BLaER1 (cell line): Measurements from ENCODE around the gene UBE3D.
"Not testable (repeated sequence)": the region's sequence is repeated elsewhere in the genome, so short reads cannot be mapped to it uniquely, and the experiment has no call there.

ENCODE experiments used
- H3K27ac ChIP-seq: shearing (Covaris generic); formaldehyde crosslinking; 2 replicates; pipeline ENCODE4 v1.8.1; 2022
- H3K27me3 ChIP-seq: shearing (Covaris generic); formaldehyde crosslinking; 2 replicates; pipeline ENCODE4 v1.8.1; 2022
- H3K36me3 ChIP-seq: shearing (Covaris generic); formaldehyde crosslinking; 2 replicates; pipeline ENCODE4 v1.8.1; 2022
- H3K4me1 ChIP-seq: shearing (Covaris generic); formaldehyde crosslinking; 2 replicates; pipeline ENCODE4 v1.8.1; 2022
- H3K4me2 ChIP-seq: shearing (Covaris generic); formaldehyde crosslinking; 2 replicates; pipeline ENCODE4 v1.8.1; 2022
- H3K4me3 ChIP-seq: shearing (Covaris generic); formaldehyde crosslinking; 2 replicates; pipeline ENCODE4 v1.8.1; 2022
- H3K9ac ChIP-seq: shearing (Covaris generic); formaldehyde crosslinking; 2 replicates; pipeline ENCODE4 v1.8.1; 2022
- H3K9me3 ChIP-seq: shearing (Covaris generic); formaldehyde crosslinking; 2 replicates; pipeline ENCODE4 v1.8.1; 2022
- H4K20me1 ChIP-seq: shearing (Covaris generic); formaldehyde crosslinking; 2 replicates; pipeline ENCODE4 v1.8.1; 2022
- Cebpa-rat ChIP-seq: shearing (Covaris generic); IDR thresholded peaks from 2 replicates; pipeline ENCODE4 v1.8.1; 2022

Gene UBE3D

GRCh38 chr6:83019741-83020140 is 45.9 kb downstream of the UBE3D start:
- Histone ChIP-seq H3K4me2 (no peak overlapping the region), H4K20me1 (no peaks in the 10 kb centered on the region), H3K4me3 (no peak overlapping the region), H3K4me1 (no peaks in the 10 kb centered on the region), H3K27ac (no peak overlapping the region), H3K27me3 (no peaks in the 10 kb centered on the region), H3K9ac (no peak overlapping the region), H3K36me3 (0 out of 2 replicates have a peak, but pooled peaks cover 14% of the 10 kb centered on the region), H3K9me3 (no peaks in the 10 kb centered on the region; the same call in 1 of the 2 replicates)
- TF ChIP-seq Cebpa-rat: no peak

DNA sequence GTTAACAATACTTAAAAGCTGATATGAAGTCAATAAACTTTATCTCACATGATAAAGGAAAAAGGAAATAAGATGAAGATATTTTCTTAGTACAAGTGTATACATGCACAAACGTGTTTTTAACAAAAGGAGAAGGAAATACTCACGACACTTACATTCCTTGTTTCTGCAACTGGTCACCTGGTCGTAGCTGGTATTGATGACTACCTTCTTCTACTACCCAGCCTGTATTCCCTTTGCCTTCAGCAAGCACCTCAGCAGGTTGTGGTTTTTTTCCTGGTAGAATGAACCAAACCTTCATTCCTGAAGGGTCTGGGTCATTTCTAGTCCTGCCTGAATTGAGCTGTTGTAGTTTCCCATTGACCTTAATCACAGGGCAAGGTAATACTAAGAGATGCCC is 54.5 kb downstream of the UBE3D start:
- H4K20me1 ChIP-seq, H3K4me1 ChIP-seq, H3K36me3 ChIP-seq, H3K27me3 ChIP-seq, H3K9ac ChIP-seq, H3K27ac ChIP-seq, H3K4me2 ChIP-seq, H3K4me3 ChIP-seq, H3K9me3 ChIP-seq: not testable (repeated sequence)

DNA sequence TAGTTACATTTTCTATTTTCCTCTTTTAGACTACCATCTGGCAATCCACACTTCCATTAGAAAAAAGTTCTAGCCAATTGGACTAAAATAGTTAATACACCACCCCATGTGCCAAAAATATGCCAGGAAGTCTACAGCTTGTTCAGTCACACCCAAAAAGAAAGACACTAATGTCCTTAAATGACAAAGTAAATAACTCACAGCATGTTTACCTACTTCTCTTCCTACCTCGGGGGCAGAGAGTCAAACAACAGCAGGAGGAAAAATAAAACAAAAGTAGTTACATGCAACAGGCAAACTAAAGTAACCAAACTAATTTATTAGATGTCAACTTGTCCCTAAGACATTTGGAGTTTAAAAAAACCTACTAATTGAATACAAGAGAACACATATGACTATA is 57.0 kb downstream of the UBE3D start:
- Histone ChIP-seq H4K20me1 (no peaks in the 10 kb centered on the region), H3K9me3 (no peaks in the 10 kb centered on the region), H3K4me2 (no peak overlapping the region), H3K4me3 (no peak overlapping the region), H3K36me3 (no peaks in the 10 kb centered on the region), H3K4me1 (peaks cover 8% of the 10 kb centered on the region; the same call in 1 of the 2 replicates), H3K27ac (no peak overlapping the region), H3K9ac (no peak overlapping the region), H3K27me3 (no peaks in the 10 kb centered on the region)
- TF ChIP-seq Cebpa-rat: no peak

GRCh38 chr6:83006270-83006905 is 59.3 kb downstream of the UBE3D start:
- no peaks in the 10 kb centered on the region for H3K27me3 ChIP-seq
- H4K20me1 ChIP-seq: no peaks in the 10 kb centered on the region
- H3K9ac ChIP-seq: no peak overlapping the region
- peaks cover 8% of the 10 kb centered on the region; the same call in 1 of the 2 replicates for H3K4me1 ChIP-seq
- no peak overlapping the region for H3K4me2 ChIP-seq
- H3K27ac ChIP-seq: no peak overlapping the region
- TF ChIP-seq Cebpa-rat: no peak
- no peak overlapping the region for H3K4me3 ChIP-seq
- no peaks in the 10 kb centered on the region for H3K9me3 ChIP-seq
- no peaks in the 10 kb centered on the region for H3K36me3 ChIP-seq

DNA sequence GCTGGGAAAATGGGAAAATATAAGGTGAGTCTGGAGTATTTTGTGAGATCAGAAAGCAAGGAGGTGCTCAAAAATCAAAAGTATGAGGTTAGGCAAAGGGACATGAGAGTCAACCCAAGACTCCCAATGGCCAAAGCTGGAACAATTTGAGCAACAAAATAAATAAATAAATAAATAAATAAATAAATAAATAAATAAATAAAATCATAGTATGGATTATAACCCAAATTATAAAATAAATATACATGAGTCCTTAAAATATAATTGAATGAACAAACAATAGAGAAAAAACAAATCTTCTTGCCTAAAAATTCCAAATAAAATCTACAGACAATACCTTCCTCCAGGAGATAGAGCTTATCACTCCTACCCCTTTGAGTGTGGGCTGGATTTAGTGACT is 69.5 kb downstream of the UBE3D start:
- no peaks in the 10 kb centered on the region for H3K27me3 ChIP-seq
- H4K20me1 ChIP-seq: no peaks in the 10 kb centered on the region
- no peak overlapping the region for H3K9ac ChIP-seq
- H3K27ac ChIP-seq: no peak overlapping the region
- no peak for TF ChIP-seq Cebpa-rat
- no peaks in the 10 kb centered on the region for H3K4me1 ChIP-seq
- H3K36me3 ChIP-seq: no peaks in the 10 kb centered on the region
- H3K9me3 ChIP-seq: no peaks in the 10 kb centered on the region
- H3K4me2 ChIP-seq: no peak overlapping the region
- no peak overlapping the region for H3K4me3 ChIP-seq

DNA sequence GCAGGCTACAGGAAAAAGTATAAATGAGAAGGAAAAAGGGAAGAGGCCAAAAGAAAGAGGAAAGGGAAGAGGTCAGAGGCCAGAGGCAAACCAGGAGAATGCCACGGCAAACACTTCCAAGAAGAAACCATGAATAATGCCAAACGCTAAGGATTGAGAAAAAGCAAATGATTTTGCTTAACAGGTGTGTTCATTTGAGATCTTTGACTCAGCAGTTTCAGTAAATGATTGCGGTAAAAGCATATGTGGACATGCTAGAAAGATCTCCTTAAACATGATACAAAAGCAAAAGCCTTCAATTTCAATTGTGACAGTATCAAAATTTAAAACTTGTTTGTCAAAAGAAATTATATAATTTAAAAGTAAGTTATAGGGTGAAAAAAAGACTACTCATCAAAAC is 70.6 kb downstream of the UBE3D start:
- Histone ChIP-seq H3K36me3 (no peaks in the 10 kb centered on the region), H3K4me1 (no peaks in the 10 kb centered on the region), H3K9me3 (no peaks in the 10 kb centered on the region), H3K27me3 (no peaks in the 10 kb centered on the region), H3K27ac (no peak overlapping the region), H4K20me1 (no peaks in the 10 kb centered on the region), H3K4me2 (no peak overlapping the region), H3K4me3 (no peak overlapping the region), H3K9ac (no peak overlapping the region)
- TF ChIP-seq Cebpa-rat: no peak

DNA sequence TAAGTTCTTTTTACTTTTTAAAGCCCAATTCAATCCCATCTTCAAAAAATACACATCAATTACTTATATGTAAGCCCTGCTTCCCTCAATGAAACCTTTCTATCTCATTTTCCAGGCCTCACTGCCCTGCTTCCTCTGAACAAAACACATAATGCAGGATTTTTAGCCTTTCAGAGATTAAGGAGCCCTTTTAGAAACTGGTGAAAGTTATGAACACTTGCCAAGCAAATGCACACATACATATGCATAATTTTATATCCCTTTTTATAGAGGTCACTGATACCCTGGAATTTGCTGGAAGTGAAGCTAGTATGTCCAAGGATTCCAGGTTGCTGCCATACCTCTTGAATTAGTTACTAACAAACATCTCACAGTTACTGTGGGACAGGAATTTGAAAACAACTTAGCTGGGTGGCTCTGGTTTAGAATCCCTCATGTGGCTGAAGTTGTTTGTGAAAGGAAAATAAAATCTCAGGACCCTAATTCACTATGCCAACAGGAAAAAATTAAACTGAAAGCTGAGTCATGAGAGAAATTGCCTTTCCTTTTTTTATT is 75.8 kb downstream of the UBE3D start:
- no peaks in the 10 kb centered on the region for H3K27me3 ChIP-seq
- H3K9ac ChIP-seq: no peak overlapping the region

GRCh38 chr6:82988930-82989351 is 76.7 kb downstream of the UBE3D start:
- Histone ChIP-seq H3K4me3 (no peak overlapping the region), H3K4me2 (no peak overlapping the region), H3K27ac (no peak overlapping the region), H3K4me1 (no peaks in the 10 kb centered on the region), H3K9me3 (no peaks in the 10 kb centered on the region), H4K20me1 (no peaks in the 10 kb centered on the region), H3K27me3 (no peaks in the 10 kb centered on the region), H3K9ac (no peak overlapping the region), H3K36me3 (no peaks in the 10 kb centered on the region)
- TF ChIP-seq Cebpa-rat: no peak

More for the DNA sequence above, 75.8 kb downstream of the UBE3D start:
- H3K9me3 ChIP-seq: no peaks in the 10 kb centered on the region
- no peak overlapping the region for H3K4me3 ChIP-seq
- H3K27ac ChIP-seq: no peak overlapping the region
- no peaks in the 10 kb centered on the region for H3K4me1 ChIP-seq
- no peaks in the 10 kb centered on the region for H3K36me3 ChIP-seq
- TF ChIP-seq Cebpa-rat: no peak
- H4K20me1 ChIP-seq: no peaks in the 10 kb centered on the region
- H3K4me2 ChIP-seq: no peak overlapping the region

DNA sequence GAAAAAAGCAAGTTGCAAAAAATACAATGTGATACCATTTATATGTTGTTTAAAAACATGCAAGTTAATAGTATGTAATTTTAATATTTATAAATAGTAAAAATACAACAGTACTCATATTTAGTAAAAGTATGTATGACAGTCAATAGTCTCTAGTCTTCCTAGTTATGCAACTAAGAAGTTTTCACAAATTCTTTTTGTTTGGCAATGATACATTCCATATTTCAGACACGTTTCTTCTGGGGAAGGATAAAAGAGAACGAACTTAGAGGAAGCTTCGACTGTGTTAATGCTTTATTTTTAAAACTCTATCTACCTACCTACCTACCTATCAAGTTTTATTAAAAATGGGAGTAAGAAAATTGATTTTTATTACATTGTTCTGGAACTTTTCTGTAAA is 77.7 kb downstream of the UBE3D start:
- no peaks in the 10 kb centered on the region for H3K27me3 ChIP-seq
- TF ChIP-seq Cebpa-rat: no peak
- H3K4me2 ChIP-seq: no peak overlapping the region
- H4K20me1 ChIP-seq: no peaks in the 10 kb centered on the region
- H3K27ac ChIP-seq: no peak overlapping the region
- H3K4me3 ChIP-seq: no peak overlapping the region
- H3K9me3 ChIP-seq: no peaks in the 10 kb centered on the region
- no peak overlapping the region for H3K9ac ChIP-seq
- no peaks in the 10 kb centered on the region for H3K36me3 ChIP-seq
- H3K4me1 ChIP-seq: no peaks in the 10 kb centered on the region

DNA sequence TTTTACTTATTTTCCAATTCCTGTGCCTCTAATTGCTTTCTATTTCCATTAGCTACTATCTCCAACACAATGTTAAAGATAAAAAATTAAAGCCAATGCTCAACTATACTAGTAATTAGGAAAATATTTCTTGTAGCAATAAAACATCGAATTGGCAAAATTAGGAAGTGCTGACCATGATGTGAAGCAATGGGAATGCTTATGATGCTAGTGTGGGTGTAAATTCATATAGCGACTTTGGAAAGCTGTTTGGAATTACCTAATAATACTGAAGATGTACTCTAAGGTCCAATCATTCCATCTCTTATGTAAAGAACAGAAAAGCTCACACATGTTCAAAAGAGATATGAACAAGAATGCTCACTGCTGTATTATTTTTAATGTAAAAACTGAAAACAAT is 78.2 kb downstream of the UBE3D start:
- Histone ChIP-seq H3K4me2 (no peak overlapping the region), H3K4me1 (no peaks in the 10 kb centered on the region), H3K27ac (no peak overlapping the region), H3K27me3 (no peaks in the 10 kb centered on the region), H3K4me3 (no peak overlapping the region), H3K9ac (no peak overlapping the region), H3K36me3 (no peaks in the 10 kb centered on the region), H4K20me1 (no peaks in the 10 kb centered on the region), H3K9me3 (no peaks in the 10 kb centered on the region)
- TF ChIP-seq Cebpa-rat: no peak

- TF ChIP-seq Cebpa-rat: no peak
- Histone ChIP-seq H3K9ac (no peak overlapping the region), H3K27ac (no peak overlapping the region), H3K4me3 (no peak overlapping the region), H3K36me3 (no peaks in the 10 kb centered on the region), H4K20me1 (no peaks in the 10 kb centered on the region), H3K27me3 (no peaks in the 10 kb centered on the region), H3K4me1 (no peaks in the 10 kb centered on the region), H3K9me3 (no peaks in the 10 kb centered on the region), H3K4me2 (no peak overlapping the region)
Measured at GRCh38 chr6:82984720-82985119, 80.9 kb downstream of the UBE3D start.
